ENCODE results near the gene SULT4A1. TPM values are rescaled to one million over a fixed set of nuclear protein-coding genes. Genes with fewer than 3 reads are reported as not detected.
A peak's percentile ranks its signal among the peaks of the same experiment; 100 is the strongest.

The SULT4A1 gene
- total and polyA plus RNA-seq, 10 donors = 0.35 to 5.1 (median 1.7) TPM

DNA sequence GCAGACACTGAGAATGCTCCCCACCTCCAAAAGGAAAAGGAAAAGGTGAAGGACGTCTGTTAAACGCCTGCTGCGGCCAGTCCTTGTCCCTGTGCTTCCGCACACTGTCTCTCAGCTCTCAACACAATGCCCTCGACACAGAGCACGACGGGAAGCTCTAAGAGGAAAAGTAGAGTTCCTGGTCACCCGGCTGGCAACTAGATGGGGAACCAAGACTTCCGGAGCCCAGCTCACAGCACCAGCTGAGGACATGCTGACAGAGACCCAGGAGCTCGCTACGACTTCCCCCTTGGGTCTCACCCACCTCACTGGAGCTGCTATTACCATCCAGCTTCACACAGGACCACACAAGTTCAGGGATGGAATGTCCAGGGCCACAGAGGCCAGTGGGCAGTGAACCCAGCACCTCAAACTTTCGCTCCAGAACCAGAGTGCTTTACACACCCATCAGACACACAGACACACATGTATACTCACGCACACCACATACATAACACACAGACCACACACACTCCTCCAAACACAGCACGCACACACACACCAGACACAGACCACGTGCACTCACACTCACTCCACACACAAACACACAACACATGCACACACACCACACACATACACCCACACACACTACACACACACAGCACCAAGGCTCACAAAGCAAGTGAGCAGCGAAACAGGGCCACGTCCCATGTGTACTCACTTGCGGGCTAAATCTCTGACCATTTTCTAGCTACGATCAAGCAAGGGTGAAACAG lies 9.6 kb downstream of the SULT4A1 start:
- Histone ChIP-seq H3K27me3 (replicated peaks in 1 of 7) (peaks cover 0 to 63% (median 7%) of the 10 kb centered on the region in 7 donors), H3K4me3 (peak overlapping the region in 1 of 8 donors; percentile 43), H3K36me3 (no peaks in the 10 kb centered on the region), H3K27ac (peak overlapping the region in 4 of 8 donors; percentile 48 to 70 (median 60)), H3K9me3 (peaks cover 0 to 18% (median 13%) of the 10 kb centered on the region in 8 donors), H3K4me1 (peaks cover 0 to 3% (median 0%) of the 10 kb centered on the region in 6 donors)
- WGBS, 5 donors = 44 to 65% (median 45%) methylated on average over 16 to 19 of the region's 19 CpGs
- TF ChIP-seq POLR2A (IDR thresholded peaks at IDR 0.05) = no peak
- peak in 2 of 3 donors; percentile 53 to 62 for TF ChIP-seq POLR2AphosphoS5 (IDR thresholded peaks at IDR 0.05)
- intact Hi-C loops (cut with DNase I; ENCODE audit: low total_unique reads) = no loop called here
- DNase-seq = peak; percentile 63

DNA sequence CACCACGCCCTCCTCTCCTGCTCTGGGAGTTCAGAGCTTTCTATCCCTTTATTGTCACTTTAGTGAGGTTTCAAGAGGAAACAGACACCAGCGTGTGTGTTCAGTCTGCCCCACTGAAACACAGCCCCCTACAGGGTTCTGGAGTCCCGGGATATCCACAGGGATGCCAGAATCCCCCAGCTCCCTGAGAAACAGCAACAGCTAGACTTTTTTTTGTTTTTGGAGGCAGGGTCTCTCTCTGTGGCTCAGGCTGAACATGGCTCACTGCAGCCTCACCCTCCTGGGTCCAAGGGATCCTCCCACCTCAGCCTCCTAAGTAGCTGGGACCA lies 10.4 kb downstream of the SULT4A1 start:
- H3K4me1 ChIP-seq = peaks cover 0 to 3% (median 0%) of the 10 kb centered on the region in 6 donors
- intact Hi-C loops (cut with DNase I; ENCODE audit: low total_unique reads) = no loop called here
- TF ChIP-seq POLR2AphosphoS5 (IDR thresholded peaks at IDR 0.05) (no peak), CTCF (IDR thresholded peaks at IDR 0.05 in 8 of 11, conservative IDR thresholded peaks at IDR 0.05 in 3 of 11) (no peak), POLR2A (IDR thresholded peaks at IDR 0.05) (no peak)

DNA sequence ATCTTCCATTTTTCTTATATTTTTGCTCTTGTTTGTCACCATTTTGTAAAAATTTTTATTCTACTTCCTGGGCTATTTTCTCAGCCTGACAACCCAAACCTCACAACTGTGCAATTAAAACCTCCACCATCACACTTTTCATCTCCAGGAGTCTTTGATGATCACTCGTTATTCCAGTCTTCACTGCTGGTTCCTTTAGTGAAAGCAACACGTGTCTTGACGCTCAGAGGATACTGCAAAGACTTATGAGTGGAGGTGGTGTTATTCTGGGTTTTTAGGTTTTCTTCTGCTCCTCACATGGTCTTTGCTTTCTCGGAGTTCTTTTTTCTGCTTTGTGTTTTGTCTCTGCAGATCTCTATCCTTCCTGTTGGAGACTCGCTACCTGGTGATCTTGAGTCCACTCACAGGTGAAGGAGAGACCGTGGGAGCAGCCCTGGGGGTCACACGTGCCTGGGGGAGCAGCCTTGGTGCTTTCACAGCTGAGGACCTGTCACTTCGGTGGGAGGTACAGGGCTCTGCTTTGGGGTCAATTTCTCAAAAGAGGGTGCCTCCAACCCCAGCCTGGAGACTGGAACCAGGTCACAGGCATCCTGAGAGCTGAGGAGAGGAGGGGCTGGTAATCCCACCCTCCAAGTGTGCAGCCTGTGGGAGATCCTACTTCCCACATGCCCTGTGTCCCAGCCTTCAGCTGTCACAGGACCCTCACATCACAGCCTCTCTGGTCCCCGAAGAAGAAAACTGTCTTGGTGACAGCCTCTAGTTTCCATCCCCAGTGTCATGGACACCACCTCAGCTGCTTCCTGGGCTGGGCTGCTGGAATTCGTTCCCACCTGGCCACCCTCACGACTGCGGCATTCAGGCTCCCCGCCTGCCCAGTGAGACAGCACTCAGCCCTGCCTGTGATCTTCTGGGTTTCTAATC lies 11.0 kb downstream of the SULT4A1 start:
- intact Hi-C loops (cut with DNase I; ENCODE audit: low total_unique reads) = no loop called here
- 70 to 80% (median 73%) methylated on average over 12 to 13 of the region's 13 CpGs for WGBS, 5 donors
- DNase-seq = peak; percentile 44
- no peaks in the 10 kb centered on the region for H3K36me3 ChIP-seq
- peaks cover 0 to 6% (median 3%) of the 10 kb centered on the region in 8 donors for H3K9me3 ChIP-seq
- peak overlapping the region in 4 of 8 donors; percentile 48 to 70 (median 60) for H3K27ac ChIP-seq
- H3K4me1 ChIP-seq = peaks cover 0 to 3% (median 0%) of the 10 kb centered on the region in 6 donors
- peaks cover 0 to 70% (median 7%) of the 10 kb centered on the region in 7 donors for H3K27me3 ChIP-seq (replicated peaks in 1 of 7)
- TF ChIP-seq CTCF (IDR thresholded peaks at IDR 0.05 in 8 of 11, conservative IDR thresholded peaks at IDR 0.05 in 3 of 11) = no peak
- no peak for TF ChIP-seq POLR2A (IDR thresholded peaks at IDR 0.05)
- TF ChIP-seq POLR2AphosphoS5 (IDR thresholded peaks at IDR 0.05) = no peak
- H3K4me3 ChIP-seq = no peak overlapping the region

More for the DNA sequence above, 10.4 kb downstream of the SULT4A1 start:
- Histone ChIP-seq H3K9me3 (peaks cover 0 to 12% (median 9%) of the 10 kb centered on the region in 8 donors), H3K4me3 (no peak overlapping the region), H3K36me3 (no peaks in the 10 kb centered on the region), H3K27me3 (replicated peaks in 1 of 7) (peaks cover 0 to 69% (median 7%) of the 10 kb centered on the region in 7 donors), H3K27ac (peak overlapping the region in 4 of 8 donors; percentile 48 to 70 (median 60))
- 40 to 65% (median 56%) methylated on average over 3 of the region's 3 CpGs for WGBS, 5 donors
- no peak for DNase-seq

- peak; percentile 69 for DNase-seq
- H3K9me3 ChIP-seq = no peaks in the 10 kb centered on the region
- intact Hi-C loops (cut with DNase I; ENCODE audit: low total_unique reads) = no loop called here
- 72 to 80% (median 75%) methylated on average over 12 of the region's 12 CpGs for WGBS, 5 donors
- H3K4me1 ChIP-seq = peaks cover 0 to 3% (median 0%) of the 10 kb centered on the region in 6 donors
- no peaks in the 10 kb centered on the region for H3K36me3 ChIP-seq
- H3K4me3 ChIP-seq = no peak overlapping the region
- TF ChIP-seq CTCF (IDR thresholded peaks at IDR 0.05 in 8 of 11, conservative IDR thresholded peaks at IDR 0.05 in 3 of 11) (no peak), POLR2AphosphoS5 (IDR thresholded peaks at IDR 0.05) (no peak), POLR2A (IDR thresholded peaks at IDR 0.05) (no peak)
- H3K27me3 ChIP-seq (replicated peaks in 1 of 7) = peaks cover 0 to 67% (median 7%) of the 10 kb centered on the region in 7 donors
- H3K27ac ChIP-seq = peak overlapping the region in 4 of 8 donors; percentile 33 to 62 (median 45)
These were observed 11.8 kb downstream of the SULT4A1 start for GRCh38 chr22:43850529-43850928.

Measured in spleen (tissue), 11 donors.